Osteocyte (in vitro differentiated cells): ENCODE data around the gene COL5A2. TPM values are rescaled to one million over a fixed set of nuclear protein-coding genes. Genes with fewer than 3 reads are reported as not detected.
A peak's percentile ranks its signal among the peaks of the same experiment; 100 is the strongest.

Experiments
- DNase-seq: peaks from one replicate; pipeline ENCODE4 v3.0.0; 2021; ENCODE audit warnings: mixed read lengths; ENCODE audit not compliant: unreplicated experiment; ENCODE audit errors: extremely low spot score
- H3K27ac Mint-ChIP-seq: one replicate; pipeline ENCODE4 v1.8.0; 2021; ENCODE audit warnings: mild to moderate bottlenecking, mixed read lengths; ENCODE audit not compliant: unreplicated experiment
- H3K27me3 Mint-ChIP-seq: one replicate; pipeline ENCODE4 v1.8.0; 2021; ENCODE audit warnings: mixed read lengths; ENCODE audit not compliant: unreplicated experiment
- H3K36me3 Mint-ChIP-seq: one replicate; pipeline ENCODE4 v1.8.0; 2021; ENCODE audit warnings: mixed read lengths; ENCODE audit not compliant: unreplicated experiment
- H3K4me1 Mint-ChIP-seq: one replicate; pipeline ENCODE4 v1.8.0; 2021; ENCODE audit warnings: mixed read lengths; ENCODE audit not compliant: unreplicated experiment
- H3K4me3 Mint-ChIP-seq: one replicate; pipeline ENCODE4 v1.8.0; 2021; ENCODE audit warnings: mild to moderate bottlenecking, moderate library complexity, mixed read lengths; ENCODE audit not compliant: unreplicated experiment
- H3K9me3 Mint-ChIP-seq: one replicate; pipeline ENCODE4 v1.8.0; 2021; ENCODE audit warnings: mixed read lengths; ENCODE audit not compliant: unreplicated experiment
- CTCF ChIP-seq: fragments of 200-600 bp; sonication (generic); IDR thresholded peaks from 2 replicates; pipeline ENCODE4 v1.5.0; 2021; ENCODE audit warnings: antibody characterized with exemption, mild to moderate bottlenecking, moderate library complexity
- total RNA-seq: library from RNA; stranded (reverse); gene quantifications from 2 replicates; pipeline ENCODE4 v1.2.1, GENCODE V29; 2021

The COL5A2 gene
- total RNA-seq, 1 donor from 2014 or later = 1,873 TPM

GRCh38 chr2:189091253-189091652, 88.3 kb downstream of the COL5A2 start:
- H3K4me3 Mint-ChIP-seq = no peak overlapping the region
- no peak for TF ChIP-seq CTCF
- no peaks in the 10 kb centered on the region for H3K9me3 Mint-ChIP-seq
- peaks cover 68% of the 10 kb centered on the region for H3K4me1 Mint-ChIP-seq
- H3K27ac Mint-ChIP-seq = peak overlapping the region; percentile 77
- no peaks in the 10 kb centered on the region for H3K27me3 Mint-ChIP-seq
- peaks cover 58% of the 10 kb centered on the region for H3K36me3 Mint-ChIP-seq
- DNase-seq = no peak

GRCh38 chr2:189088591-189089205, 90.9 kb downstream of the COL5A2 start:
- Mint-ChIP-seq H3K4me3 (no peak overlapping the region), H3K4me1 (peaks cover 64% of the 10 kb centered on the region), H3K36me3 (peaks cover 70% of the 10 kb centered on the region), H3K27ac (peak overlapping the region; percentile 69), H3K9me3 (no peaks in the 10 kb centered on the region), H3K27me3 (no peaks in the 10 kb centered on the region)
- no peak for DNase-seq
- TF ChIP-seq CTCF = no peak

- Mint-ChIP-seq H3K4me3 (no peak overlapping the region), H3K9me3 (no peaks in the 10 kb centered on the region), H3K27me3 (no peaks in the 10 kb centered on the region), H3K27ac (peak overlapping the region; percentile 84), H3K4me1 (peaks cover 61% of the 10 kb centered on the region), H3K36me3 (peaks cover 75% of the 10 kb centered on the region)
- no peak for DNase-seq
- no peak for TF ChIP-seq CTCF
These were observed 92.9 kb downstream of the COL5A2 start for GRCh38 chr2:189086710-189087109.

GRCh38 chr2:189086250-189086649, 93.3 kb downstream of the COL5A2 start:
- H3K36me3 Mint-ChIP-seq = peaks cover 74% of the 10 kb centered on the region
- no peaks in the 10 kb centered on the region for H3K27me3 Mint-ChIP-seq
- peak overlapping the region; percentile 84 for H3K27ac Mint-ChIP-seq
- no peak for TF ChIP-seq CTCF
- peaks cover 59% of the 10 kb centered on the region for H3K4me1 Mint-ChIP-seq
- no peak overlapping the region for H3K4me3 Mint-ChIP-seq
- H3K9me3 Mint-ChIP-seq = no peaks in the 10 kb centered on the region
- no peak for DNase-seq

GRCh38 chr2:189083606-189084005, 96.0 kb downstream of the COL5A2 start:
- peak overlapping the region; percentile 43 for H3K27ac Mint-ChIP-seq
- peaks cover 76% of the 10 kb centered on the region for H3K36me3 Mint-ChIP-seq
- no peaks in the 10 kb centered on the region for H3K9me3 Mint-ChIP-seq

More at GRCh38 chr2:189083606-189084005, 96.0 kb downstream of the COL5A2 start:
- no peak overlapping the region for H3K4me3 Mint-ChIP-seq
- H3K4me1 Mint-ChIP-seq = peaks cover 44% of the 10 kb centered on the region
- no peaks in the 10 kb centered on the region for H3K27me3 Mint-ChIP-seq
- DNase-seq = no peak
- no peak for TF ChIP-seq CTCF
